Measurements from ENCODE around the gene IFNG. TPM values are rescaled to one million over a fixed set of nuclear protein-coding genes. Genes with fewer than 3 reads are reported as not detected.

IFNG gene
- total and polyA plus RNA-seq, 2 donors (not counting 1 experiment from before 2014, with no cell fraction given): not detected

- TF ChIP-seq EZH2 (IDR thresholded peaks at IDR 0.05; ENCODE audit: low read length, missing control alignments): no peak
- no peak for TF ChIP-seq CTCF (conservative IDR thresholded peaks at IDR 0.05 in 1 of 2, IDR thresholded peaks at IDR 0.05 in 1 of 2; ENCODE audit: low read depth in 1 of 2, low read length in 2 of 2)
- H4K20me1 ChIP-seq (ENCODE audit: control insufficient read depth, extremely low read depth, insufficient read depth, low read length): no peaks in the 10 kb centered on the region
- H3K9me3 ChIP-seq (ENCODE audit: control insufficient read depth, insufficient read depth, low read depth, low read length): no peaks in the 10 kb centered on the region
- DNase-seq (ENCODE audit: low read depth in 2 of 2): no peak
- no peaks in the 10 kb centered on the region for H3K79me2 ChIP-seq (ENCODE audit: control insufficient read depth, insufficient read depth, low read length)
- no peak overlapping the region for H3K4me3 ChIP-seq (replicated peaks in 1 of 4; ENCODE audit: control extremely low read depth in 1 of 4, insufficient read depth in 1 of 4, low read depth in 3 of 4, low read length in 4 of 4)
- H3K36me3 ChIP-seq (ENCODE audit: control insufficient read depth, insufficient read depth, low read length): no peaks in the 10 kb centered on the region
- H2AFZ ChIP-seq (ENCODE audit: low read length): no peak overlapping the region
- no peaks in the 10 kb centered on the region for H3K27me3 ChIP-seq (ENCODE audit: control insufficient read depth, insufficient read depth, low read length)
- H3K27ac ChIP-seq (ENCODE audit: insufficient read depth, low read length): no peak overlapping the region
- no peak overlapping the region for H3K4me2 ChIP-seq (ENCODE audit: extremely low read depth, insufficient read depth, low read length)
- H3K9ac ChIP-seq (ENCODE audit: insufficient read depth, low read length): no peak overlapping the region
- H3K4me1 ChIP-seq (ENCODE audit: control insufficient read depth, extremely low read depth, insufficient read depth, low read length): no peaks in the 10 kb centered on the region
Observed at GRCh38 chr12:68170726-68171125, 11.2 kb upstream of the IFNG start.

GRCh38 chr12:68169213-68169889 is 9.8 kb upstream of the IFNG start:
- TF ChIP-seq CTCF (conservative IDR thresholded peaks at IDR 0.05 in 1 of 2, IDR thresholded peaks at IDR 0.05 in 1 of 2; ENCODE audit: low read depth in 1 of 2, low read length in 2 of 2) (no peak), EZH2 (IDR thresholded peaks at IDR 0.05; ENCODE audit: low read length, missing control alignments) (no peak)
- no peak overlapping the region for H3K9ac ChIP-seq (ENCODE audit: insufficient read depth, low read length)
- no peak for DNase-seq (ENCODE audit: low read depth in 2 of 2)
- H3K9me3 ChIP-seq (ENCODE audit: control insufficient read depth, insufficient read depth, low read depth, low read length): no peaks in the 10 kb centered on the region
- no peak overlapping the region for H3K4me3 ChIP-seq (replicated peaks in 1 of 4; ENCODE audit: control extremely low read depth in 1 of 4, insufficient read depth in 1 of 4, low read depth in 3 of 4, low read length in 4 of 4)
- no peak overlapping the region for H3K4me2 ChIP-seq (ENCODE audit: extremely low read depth, insufficient read depth, low read length)
- H3K27me3 ChIP-seq (ENCODE audit: control insufficient read depth, insufficient read depth, low read length): no peaks in the 10 kb centered on the region
- no peaks in the 10 kb centered on the region for H3K4me1 ChIP-seq (ENCODE audit: control insufficient read depth, extremely low read depth, insufficient read depth, low read length)
- no peaks in the 10 kb centered on the region for H3K79me2 ChIP-seq (ENCODE audit: control insufficient read depth, insufficient read depth, low read length)
- no peak overlapping the region for H2AFZ ChIP-seq (ENCODE audit: low read length)
- H4K20me1 ChIP-seq (ENCODE audit: control insufficient read depth, extremely low read depth, insufficient read depth, low read length): no peaks in the 10 kb centered on the region
- no peaks in the 10 kb centered on the region for H3K36me3 ChIP-seq (ENCODE audit: control insufficient read depth, insufficient read depth, low read length)
- no peak overlapping the region for H3K27ac ChIP-seq (ENCODE audit: insufficient read depth, low read length)

GRCh38 chr12:68166317-68166831 is 6.8 kb upstream of the IFNG start:
- H3K9me3 ChIP-seq (ENCODE audit: control insufficient read depth, insufficient read depth, low read depth, low read length): no peaks in the 10 kb centered on the region
- H3K27ac ChIP-seq (ENCODE audit: insufficient read depth, low read length): no peak overlapping the region
- H3K79me2 ChIP-seq (ENCODE audit: control insufficient read depth, insufficient read depth, low read length): no peaks in the 10 kb centered on the region
- no peaks in the 10 kb centered on the region for H4K20me1 ChIP-seq (ENCODE audit: control insufficient read depth, extremely low read depth, insufficient read depth, low read length)
- H3K4me1 ChIP-seq (ENCODE audit: control insufficient read depth, extremely low read depth, insufficient read depth, low read length): no peaks in the 10 kb centered on the region
- no peak overlapping the region for H3K9ac ChIP-seq (ENCODE audit: insufficient read depth, low read length)
- no peaks in the 10 kb centered on the region for H3K36me3 ChIP-seq (ENCODE audit: control insufficient read depth, insufficient read depth, low read length)
- H3K4me3 ChIP-seq (replicated peaks in 1 of 4; ENCODE audit: control extremely low read depth in 1 of 4, insufficient read depth in 1 of 4, low read depth in 3 of 4, low read length in 4 of 4): no peak overlapping the region
- no peak overlapping the region for H2AFZ ChIP-seq (ENCODE audit: low read length)
- H3K4me2 ChIP-seq (ENCODE audit: extremely low read depth, insufficient read depth, low read length): no peak overlapping the region
- TF ChIP-seq CTCF (conservative IDR thresholded peaks at IDR 0.05 in 1 of 2, IDR thresholded peaks at IDR 0.05 in 1 of 2; ENCODE audit: low read depth in 1 of 2, low read length in 2 of 2) (no peak), EZH2 (IDR thresholded peaks at IDR 0.05; ENCODE audit: low read length, missing control alignments) (no peak)
- H3K27me3 ChIP-seq (ENCODE audit: control insufficient read depth, insufficient read depth, low read length): no peaks in the 10 kb centered on the region
- DNase-seq (ENCODE audit: low read depth in 2 of 2): no peak
